ENCODE data around the gene SYNDIG1L. TPM values are rescaled to one million over a fixed set of nuclear protein-coding genes. Genes with fewer than 3 reads are reported as not detected.

SYNDIG1L gene
- total and polyA plus RNA-seq, 2 of the 8 experiments (the other 6 are each of a cell fraction or from before 2014, with no cell fraction given) = 3.0 to 3.2 TPM

DNA sequence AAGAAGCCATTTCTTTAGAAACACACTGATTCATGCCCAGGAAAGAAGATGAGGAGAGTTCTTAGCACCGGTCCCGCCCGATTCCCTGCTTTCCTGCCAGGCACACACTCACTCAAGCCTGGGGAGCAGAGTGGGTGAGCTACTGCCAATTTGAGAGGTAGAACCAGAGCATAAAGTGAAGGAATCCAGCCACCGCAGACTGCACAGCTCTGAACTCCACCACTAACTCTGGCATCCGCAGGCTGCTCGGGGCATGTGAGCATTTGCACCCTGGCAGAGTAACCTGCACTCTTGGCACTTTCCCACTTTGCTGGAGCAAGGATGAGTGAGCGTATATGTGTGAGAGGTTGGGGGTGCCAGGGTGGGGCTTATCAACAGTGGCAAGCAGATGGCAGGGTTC, 4.0 kb upstream of the SYNDIG1L start:
- no peak overlapping the region for H3K23ac ChIP-seq (ENCODE audit: insufficient read length)
- FAIRE-seq (no peak), DNase-seq (ENCODE audit: low read depth in 1 of 2, low spot score in 2 of 2) (peak in 1 of 2 experiments; percentile 47)
- ChIA-PET CTCF (ENCODE audit: partially characterized antibody) (interaction anchor here (1.1 to 2.1 kb wide), 10 partner anchors 8 to 137 kb away, joined by 4 to 13 read pairs (median 5); no protein-coding TSS in a partner anchor), POLR2A (ENCODE audit: partially characterized antibody) (interaction anchor here (1.0 to 1.9 kb wide), 7 partner anchors 8 to 106 kb away, joined by 3 to 13 read pairs (median 3); no protein-coding TSS in a partner anchor)
- H2BK12ac ChIP-seq (ENCODE audit: low read depth, low read length) = peak overlapping the region; percentile 77; the same call in 1 of the 2 replicates
- H3K9ac ChIP-seq (replicated peaks in 1 of 4; ENCODE audit: extremely low read depth in 1 of 4, low read depth in 3 of 4, low read length in 3 of 4) = no peak overlapping the region
- H3K9me3 ChIP-seq (ENCODE audit: insufficient read depth in 2 of 2, low read depth in 1 of 2, low read length in 1 of 2) = no peaks in the 10 kb centered on the region
- H2BK15ac ChIP-seq (ENCODE audit: low read length) = peak overlapping the region; percentile 63; the same call in 1 of the 2 replicates
- H3K27me3 ChIP-seq (replicated peaks in 1 of 4; ENCODE audit: control insufficient read depth in 3 of 4, extremely low read depth in 1 of 4, insufficient read depth in 3 of 4, low read length in 3 of 4) = peaks cover 0 to 6% (median 3%) of the 10 kb centered on the region in 4 experiments; a peak in 3 of 7 replicates
- 83% methylated on average over 7 of the region's 7 CpGs; no CpG with 5 or more reads in 1 of the 2 experiments for WGBS, 2 experiments (ENCODE audit: extremely low coverage in 1 of 2, insufficient coverage in 1 of 2, insufficient read length in 1 of 2, insufficient replicate concordance in 2 of 2, low coverage in 1 of 2, low lambda C conversion rate in 2 of 2, missing lambda C conversion rate in 1 of 2)
- peak overlapping the region; percentile 33 for H3K56ac ChIP-seq (replicated peaks; ENCODE audit: insufficient read length, low read depth, low read length)
- TF ChIP-seq RBBP5 (IDR thresholded peaks at IDR 0.05; ENCODE audit: borderline replicate concordance, low read depth, low read length) = no peak
- no peak for TF ChIP-seq GABPA (IDR thresholded peaks at IDR 0.05; ENCODE audit: borderline replicate concordance, insufficient read depth, low read length)
- TF ChIP-seq TCF12 (IDR thresholded peaks at IDR 0.05; ENCODE audit: low read depth, low read length) = no peak
- no peak for TF ChIP-seq SUZ12 (IDR thresholded peaks at IDR 0.05; ENCODE audit: low read length)
- TF ChIP-seq CEBPB (IDR thresholded peaks at IDR 0.05; ENCODE audit: low read depth, low read length) = no peak
- no peak for TF ChIP-seq GTF2F1 (IDR thresholded peaks at IDR 0.05; ENCODE audit: borderline replicate concordance, low read depth, low read length)
- peak overlapping the region; percentile 97 for H2BK20ac ChIP-seq (ENCODE audit: low read length)
- H3K18ac ChIP-seq (ENCODE audit: extremely low read depth, low read length) = peak overlapping the region; percentile 98
- no peak overlapping the region for H4K5ac ChIP-seq (ENCODE audit: insufficient read length, low read depth, low read length)
- H2BK120ac ChIP-seq (replicated peaks; ENCODE audit: low read depth, low read length) = peak overlapping the region; percentile 30
- peak overlapping the region; percentile 41; the same call in 1 of the 2 replicates for H3K27ac ChIP-seq (ENCODE audit: low read depth, low read length)
- peaks cover 31 to 45% (median 37%) of the 10 kb centered on the region in 4 experiments for H3K4me1 ChIP-seq (replicated peaks in 1 of 4; ENCODE audit: control insufficient read depth in 3 of 4, insufficient read depth in 4 of 4, low read length in 3 of 4)
- H4K91ac ChIP-seq (replicated peaks; ENCODE audit: insufficient read length, low read length) = peak overlapping the region; percentile 48
- H3K14ac ChIP-seq (ENCODE audit: insufficient read length) = no peak overlapping the region
- no peaks in the 10 kb centered on the region for H3K79me1 ChIP-seq (ENCODE audit: low read depth, low read length)
- peak overlapping the region; percentile 93; the same call in 1 of the 2 replicates for H2AK5ac ChIP-seq (ENCODE audit: low read depth, low read length)
- peak overlapping the region; percentile 4 for H4K8ac ChIP-seq (ENCODE audit: extremely low read depth, insufficient read depth, low read length)
- peaks cover 5% of the 10 kb centered on the region for H3K23me2 ChIP-seq (ENCODE audit: low read depth, low read length)
- H3K79me2 ChIP-seq (ENCODE audit: control insufficient read depth in 1 of 2, insufficient read depth in 2 of 2, low read length in 2 of 2) = no peaks in the 10 kb centered on the region
- no peaks in the 10 kb centered on the region for H3K36me3 ChIP-seq (ENCODE audit: control insufficient read depth in 2 of 4, insufficient read depth in 4 of 4, low read length in 3 of 4)
- H2BK5ac ChIP-seq (ENCODE audit: low read depth, low read length) = peak overlapping the region; percentile 94; the same call in 1 of the 2 replicates
- peaks cover 0 to 2% of the 10 kb centered on the region in 2 experiments for H4K20me1 ChIP-seq (replicated peaks in 1 of 2; ENCODE audit: control insufficient read depth in 1 of 2, insufficient read depth in 2 of 2, low read length in 2 of 2)
- peak overlapping the region; percentile 22 for H3K4ac ChIP-seq (replicated peaks; ENCODE audit: insufficient read length, low read depth, low read length)
- H2AFZ ChIP-seq (ENCODE audit: low read length) = no peak overlapping the region
- H3K4me2 ChIP-seq (ENCODE audit: insufficient read depth in 1 of 2, low read depth in 2 of 2, low read length in 2 of 2) = peak overlapping the region; percentile 32 to 45; a peak in 2 of 4 replicates
- no peak overlapping the region for H3K4me3 ChIP-seq (ENCODE audit: extremely low read depth in 1 of 4, insufficient read depth in 2 of 4, low read depth in 3 of 4, low read length in 4 of 4)

Measured in H1 (cell line).